T-helper 17 cell (primary cell): ENCODE measurements around the gene BMP10. TPM values are rescaled to one million over a fixed set of nuclear protein-coding genes. Genes with fewer than 3 reads are reported as not detected.

Experiments
- ATAC-seq: fragments of 150-1000 bp; cut with Tn5 transposase; 2 replicates; pipeline ENCODE4 v1.10.0; 2021; ENCODE audit warnings: mild to moderate bottlenecking, moderate library complexity
- DNase-seq, 3 donors: peaks; one replicate each; pipeline versions ENCODE4 v3.0.0 to v3.0.0-alpha.2; 2020 to 2021
- H3K9me3 ChIP-seq: one replicate; pipeline ENCODE4 v1.7.0; 2013; ENCODE audit warnings: low read length, mild to moderate bottlenecking; ENCODE audit not compliant: control insufficient read depth, poor library complexity, severe bottlenecking
- H3K27ac Mint-ChIP-seq: one replicate; pipeline ENCODE4 v1.8.0; 2022; ENCODE audit warnings: mild to moderate bottlenecking, moderate library complexity, mixed read lengths
- H3K27me3 Mint-ChIP-seq: one replicate; pipeline ENCODE4 v1.8.0; 2022; ENCODE audit warnings: mixed read lengths
- H3K36me3 Mint-ChIP-seq: one replicate; pipeline ENCODE4 v1.8.0; 2022; ENCODE audit warnings: low read depth, mixed read lengths
- H3K4me1 Mint-ChIP-seq: one replicate; pipeline ENCODE4 v1.8.0; 2022; ENCODE audit warnings: mild to moderate bottlenecking, mixed read lengths
- H3K4me3 Mint-ChIP-seq: one replicate; pipeline ENCODE4 v1.8.0; 2022; ENCODE audit warnings: mild to moderate bottlenecking, moderate library complexity, mixed read lengths
- total RNA-seq, 4 donors: library from RNA in 2 of 4; stranded (reverse) in 2 of 4; gene quantifications; one replicate each; pipeline ENCODE4 v1.2.3 and lab custom pipeline; 2022 to 2026

Gene BMP10, protein sequence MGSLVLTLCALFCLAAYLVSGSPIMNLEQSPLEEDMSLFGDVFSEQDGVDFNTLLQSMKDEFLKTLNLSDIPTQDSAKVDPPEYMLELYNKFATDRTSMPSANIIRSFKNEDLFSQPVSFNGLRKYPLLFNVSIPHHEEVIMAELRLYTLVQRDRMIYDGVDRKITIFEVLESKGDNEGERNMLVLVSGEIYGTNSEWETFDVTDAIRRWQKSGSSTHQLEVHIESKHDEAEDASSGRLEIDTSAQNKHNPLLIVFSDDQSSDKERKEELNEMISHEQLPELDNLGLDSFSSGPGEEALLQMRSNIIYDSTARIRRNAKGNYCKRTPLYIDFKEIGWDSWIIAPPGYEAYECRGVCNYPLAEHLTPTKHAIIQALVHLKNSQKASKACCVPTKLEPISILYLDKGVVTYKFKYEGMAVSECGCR
- total RNA-seq (not detected), total RNA-seq (lab: John Stamatoyannopoulos, UW) (0 to 0.46 reads per million in 2 donors)

DNA sequence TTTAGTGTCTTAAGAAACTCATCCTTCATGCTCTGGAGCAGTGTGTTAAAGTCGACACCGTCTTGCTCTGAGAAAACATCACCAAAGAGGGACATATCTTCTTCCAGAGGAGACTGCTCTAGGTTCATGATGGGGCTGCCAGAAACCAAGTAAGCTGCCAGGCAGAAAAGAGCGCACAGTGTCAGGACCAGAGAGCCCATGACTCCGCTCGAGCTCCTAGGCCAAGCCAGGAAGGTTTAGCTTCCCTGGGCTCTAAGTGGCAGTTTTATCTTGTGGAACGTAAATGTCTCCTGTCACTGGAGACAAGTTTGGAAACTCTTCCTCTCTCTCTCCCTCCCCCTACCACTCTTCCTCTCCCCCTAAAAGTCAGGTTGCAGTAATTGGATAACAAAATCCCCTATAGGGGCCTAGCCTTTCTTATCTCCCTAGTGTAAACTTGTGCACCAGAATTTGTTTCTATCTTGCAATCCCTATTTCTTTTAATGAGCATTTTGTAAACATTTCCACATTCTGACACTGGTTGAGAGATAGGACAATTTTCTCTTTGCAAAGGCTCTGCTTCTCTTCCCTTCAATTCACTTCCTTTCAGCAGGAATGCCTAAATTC, at the start of gene BMP10:
Gene BMP10 (minus strand): TSS at position 239 of the 606 bp plus-strand sequence. CDS start 39 bp downstream, at position 200.
- Mint-ChIP-seq H3K4me3 (no peak within 1 kb of the TSS), H3K36me3 (no peaks in the 10 kb centered on the region)
- ATAC-seq: no peak

DNA sequence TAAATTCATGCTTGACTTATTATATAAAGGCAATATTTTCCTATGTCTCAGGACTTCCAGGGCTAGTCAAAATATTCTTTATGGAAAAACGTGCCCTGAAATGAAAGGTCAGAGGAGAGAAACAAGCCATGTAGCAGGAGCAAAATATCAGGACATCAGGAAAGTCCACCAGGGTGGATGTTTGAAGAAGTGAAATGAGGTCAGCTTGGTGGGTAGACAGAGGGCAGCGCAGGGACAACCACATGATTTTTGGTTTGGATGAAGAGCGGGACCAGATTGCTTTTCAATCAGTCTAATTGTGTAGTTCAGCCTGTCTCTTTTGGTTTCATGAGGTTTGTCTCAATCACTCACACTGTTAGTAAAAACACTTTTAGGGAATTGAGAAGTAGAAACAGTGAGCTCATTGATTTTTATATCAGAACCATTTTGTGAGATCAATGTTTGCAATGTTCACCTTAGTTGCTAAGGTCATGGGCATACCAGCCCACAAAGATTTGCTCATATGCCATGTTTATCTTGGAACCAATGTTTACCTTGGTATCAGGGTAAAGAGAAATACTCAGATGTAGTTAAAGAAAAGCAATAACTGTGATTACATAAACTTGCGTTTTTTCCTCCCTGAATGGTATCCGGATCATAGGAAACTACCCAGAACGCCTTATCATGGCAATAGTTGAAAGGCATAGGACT, 49.4 kb upstream of the BMP10 start:
- DNase-seq: no peak
- Mint-ChIP-seq H3K4me3 (no peak overlapping the region), H3K36me3 (no peaks in the 10 kb centered on the region), H3K4me1 (no peaks in the 10 kb centered on the region), H3K27me3 (no peaks in the 10 kb centered on the region), H3K27ac (no peak overlapping the region)
- ATAC-seq: no peak
- no peaks in the 10 kb centered on the region for H3K9me3 ChIP-seq

More for the DNA sequence above, at the start of gene BMP10:
- H3K9me3 ChIP-seq: no peaks in the 10 kb centered on the region
- peaks cover 4% of the 10 kb centered on the region for H3K27me3 Mint-ChIP-seq
- no peak for DNase-seq
- H3K27ac Mint-ChIP-seq: no peak within 1 kb of the TSS
- H3K4me1 Mint-ChIP-seq: no peaks in the 10 kb centered on the region

DNA sequence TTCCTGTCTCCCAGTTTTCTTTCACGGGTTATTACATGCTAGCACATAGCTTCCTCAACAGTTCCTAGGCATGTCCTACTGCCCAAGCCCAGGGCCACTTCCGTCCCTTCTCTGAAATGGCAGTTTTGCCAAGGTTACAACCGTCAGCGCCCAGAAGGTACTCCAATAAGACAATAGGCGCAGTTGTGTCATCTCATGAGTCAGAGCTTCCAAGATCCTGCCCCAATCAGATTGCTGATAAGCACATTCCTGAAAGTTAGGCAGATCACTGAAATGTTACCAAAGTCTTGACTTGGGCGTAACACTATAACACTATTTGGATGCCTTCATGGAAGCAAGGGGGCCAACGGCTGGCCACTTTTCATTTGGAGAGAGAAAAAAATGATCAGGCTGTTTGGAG, 47.3 kb upstream of the BMP10 start:
- no peaks in the 10 kb centered on the region for H3K9me3 ChIP-seq
- Mint-ChIP-seq H3K27me3 (no peaks in the 10 kb centered on the region), H3K36me3 (no peaks in the 10 kb centered on the region), H3K4me1 (no peaks in the 10 kb centered on the region), H3K4me3 (no peak overlapping the region), H3K27ac (peak overlapping the region; percentile 27)
- no peak for ATAC-seq
- no peak for DNase-seq

DNA sequence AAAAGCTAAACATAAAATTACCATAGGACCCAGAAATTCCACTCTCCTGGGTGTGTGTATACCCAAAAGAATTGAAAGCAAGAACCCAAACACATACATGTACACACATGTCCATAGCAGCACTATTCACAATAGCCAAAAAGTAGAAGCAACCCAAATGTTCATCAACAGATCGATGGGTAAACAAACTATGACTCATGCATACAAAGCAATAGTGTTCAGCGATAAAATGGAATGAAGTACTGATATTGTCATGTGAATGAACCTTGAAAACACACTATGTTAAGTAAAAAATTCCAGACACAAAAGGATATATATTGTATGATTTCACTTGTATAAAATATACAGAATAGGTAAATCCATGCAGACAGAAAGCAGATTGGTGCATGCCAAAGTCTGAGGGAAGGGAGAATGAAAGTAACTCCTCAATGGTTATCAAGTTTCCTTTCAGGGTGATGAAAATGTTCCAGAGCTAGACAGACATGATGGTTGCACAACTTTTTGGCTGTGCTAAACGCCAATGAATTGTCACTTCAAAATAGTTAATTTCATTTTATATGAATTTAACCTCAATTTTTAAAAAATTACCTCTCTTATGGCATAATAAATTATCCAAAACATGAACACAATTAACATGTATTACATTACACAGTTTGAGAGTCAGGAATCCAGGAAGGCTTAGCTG, 46.0 kb upstream of the BMP10 start:
- no peaks in the 10 kb centered on the region for H3K36me3 Mint-ChIP-seq
- no peak for ATAC-seq
- DNase-seq: no peak
- no peaks in the 10 kb centered on the region for H3K9me3 ChIP-seq
- no peaks in the 10 kb centered on the region for H3K27me3 Mint-ChIP-seq
- H3K27ac Mint-ChIP-seq: no peak overlapping the region
- no peak overlapping the region for H3K4me3 Mint-ChIP-seq
- no peaks in the 10 kb centered on the region for H3K4me1 Mint-ChIP-seq

DNA sequence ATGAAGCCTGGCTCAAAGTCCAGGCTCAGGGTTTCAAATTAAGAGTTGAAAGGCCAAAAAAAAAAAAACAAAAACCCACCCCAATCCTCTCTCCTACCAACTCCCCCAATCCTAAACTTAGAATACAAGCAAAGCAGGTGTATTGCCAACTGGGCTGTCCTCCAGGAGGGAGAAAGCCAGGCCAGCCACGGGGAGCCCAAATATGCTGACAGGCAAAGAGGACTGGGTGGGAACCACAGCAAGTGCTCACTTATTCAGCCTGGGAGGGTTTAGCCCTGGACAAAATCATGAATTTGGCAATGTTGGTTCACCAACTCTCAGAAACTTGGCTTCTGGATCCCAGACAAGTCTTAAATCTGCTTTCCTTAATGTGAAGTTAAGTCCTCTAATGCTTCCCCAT, 45.0 kb upstream of the BMP10 start:
- no peak for DNase-seq
- H3K9me3 ChIP-seq: no peaks in the 10 kb centered on the region
- Mint-ChIP-seq H3K4me3 (no peak overlapping the region), H3K27ac (no peak overlapping the region), H3K4me1 (no peaks in the 10 kb centered on the region), H3K36me3 (no peaks in the 10 kb centered on the region), H3K27me3 (no peaks in the 10 kb centered on the region)
- ATAC-seq: no peak

DNA sequence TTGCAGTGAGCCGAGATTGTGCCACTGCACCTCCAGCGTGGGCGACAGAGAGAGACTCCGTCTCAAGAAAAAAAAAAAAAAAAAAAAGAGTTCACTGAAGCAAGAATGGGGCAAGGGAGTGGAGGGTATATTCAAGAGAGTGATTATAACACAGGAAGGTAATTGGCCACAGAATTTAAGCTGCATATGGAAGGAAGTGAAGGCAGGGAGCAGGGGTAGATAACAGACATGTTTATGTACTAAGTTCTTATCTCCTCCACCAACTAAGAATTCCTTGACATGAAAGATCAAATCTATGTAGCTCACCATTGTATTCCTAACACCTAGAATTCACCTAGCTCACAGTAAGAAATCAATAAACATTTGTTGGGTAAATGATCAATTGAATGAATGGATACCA, 44.2 kb upstream of the BMP10 start:
- no peak for ATAC-seq
- Mint-ChIP-seq H3K27ac (no peak overlapping the region), H3K27me3 (no peaks in the 10 kb centered on the region)

DNA sequence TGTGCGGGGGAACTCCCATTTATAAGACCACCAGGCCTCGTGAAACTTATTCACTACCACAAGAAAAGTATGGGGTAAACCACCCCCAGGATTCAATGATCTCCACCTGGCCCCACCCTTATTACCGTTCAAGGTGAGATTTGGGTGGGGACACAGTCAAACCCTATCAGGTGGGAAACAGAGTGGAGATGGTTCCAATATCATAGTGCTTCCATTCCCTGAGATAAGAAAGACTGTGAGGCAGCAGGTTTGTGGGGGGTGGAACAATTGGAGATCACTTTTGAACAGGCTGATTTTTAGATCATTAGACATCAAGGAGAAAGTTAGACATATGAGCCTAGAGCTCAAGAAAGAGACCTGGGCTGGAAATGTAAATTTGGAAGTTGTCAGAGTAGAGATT, 42.2 kb upstream of the BMP10 start:
- Mint-ChIP-seq H3K36me3 (no peaks in the 10 kb centered on the region), H3K27ac (no peak overlapping the region), H3K4me1 (peaks cover 17% of the 10 kb centered on the region), H3K4me3 (no peak overlapping the region), H3K27me3 (no peaks in the 10 kb centered on the region)
- H3K9me3 ChIP-seq: no peaks in the 10 kb centered on the region
- ATAC-seq: no peak
- no peak for DNase-seq

More for the DNA sequence above, 44.2 kb upstream of the BMP10 start:
- Mint-ChIP-seq H3K4me1 (peaks cover 2% of the 10 kb centered on the region), H3K4me3 (no peak overlapping the region), H3K36me3 (no peaks in the 10 kb centered on the region)
- no peak for DNase-seq
- H3K9me3 ChIP-seq: no peaks in the 10 kb centered on the region

DNA sequence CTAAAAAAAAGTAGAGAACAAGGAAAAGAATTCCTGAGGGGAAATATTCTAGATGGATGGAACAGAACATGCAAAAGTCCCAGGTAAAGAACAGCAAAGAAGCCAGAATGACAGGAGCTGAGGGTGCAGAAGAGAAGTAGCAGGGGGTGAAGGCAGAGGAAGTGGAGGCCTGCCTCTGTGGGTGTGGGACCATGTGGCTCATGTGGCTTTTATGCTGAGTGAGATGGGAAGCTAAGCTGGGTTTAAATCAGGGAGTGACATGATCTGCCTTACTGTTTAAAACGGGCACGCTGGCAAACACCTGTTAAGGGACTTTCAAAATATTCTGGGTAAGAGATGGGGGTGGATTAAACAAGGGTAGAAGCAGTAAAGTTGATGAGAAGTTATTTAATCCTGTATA, 41.5 kb upstream of the BMP10 start:
- no peaks in the 10 kb centered on the region for H3K27me3 Mint-ChIP-seq
- H3K9me3 ChIP-seq: no peaks in the 10 kb centered on the region
- DNase-seq (peak in 1 of 3 donors; percentile 18), ATAC-seq (peak; percentile 28)
- no peaks in the 10 kb centered on the region for H3K36me3 Mint-ChIP-seq
- no peak overlapping the region for H3K27ac Mint-ChIP-seq
- no peak overlapping the region for H3K4me3 Mint-ChIP-seq
- H3K4me1 Mint-ChIP-seq: peaks cover 22% of the 10 kb centered on the region

DNA sequence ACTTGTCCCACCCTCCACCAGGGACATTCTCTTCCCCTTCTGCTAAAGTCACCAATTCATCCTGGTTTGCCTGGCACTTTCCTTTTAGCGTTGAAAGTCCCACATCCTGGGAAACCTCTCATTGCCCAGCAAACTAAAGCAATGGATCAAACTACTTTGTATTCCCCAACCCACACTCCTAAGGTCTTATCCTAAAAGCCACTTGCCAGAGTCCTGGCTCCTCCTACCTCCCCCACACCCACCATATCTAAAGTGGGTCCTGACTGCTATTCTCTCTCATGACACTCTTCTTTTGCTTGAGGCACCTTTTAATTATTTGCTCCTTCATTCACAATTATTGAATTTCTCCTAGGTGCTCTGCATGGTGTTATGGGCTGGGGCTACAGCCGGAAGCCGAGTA, 40.9 kb upstream of the BMP10 start:
- Mint-ChIP-seq H3K27ac (no peak overlapping the region), H3K4me1 (peaks cover 26% of the 10 kb centered on the region), H3K36me3 (no peaks in the 10 kb centered on the region), H3K27me3 (no peaks in the 10 kb centered on the region), H3K4me3 (no peak overlapping the region)
- ATAC-seq (no peak), DNase-seq (no peak)
- no peaks in the 10 kb centered on the region for H3K9me3 ChIP-seq

DNA sequence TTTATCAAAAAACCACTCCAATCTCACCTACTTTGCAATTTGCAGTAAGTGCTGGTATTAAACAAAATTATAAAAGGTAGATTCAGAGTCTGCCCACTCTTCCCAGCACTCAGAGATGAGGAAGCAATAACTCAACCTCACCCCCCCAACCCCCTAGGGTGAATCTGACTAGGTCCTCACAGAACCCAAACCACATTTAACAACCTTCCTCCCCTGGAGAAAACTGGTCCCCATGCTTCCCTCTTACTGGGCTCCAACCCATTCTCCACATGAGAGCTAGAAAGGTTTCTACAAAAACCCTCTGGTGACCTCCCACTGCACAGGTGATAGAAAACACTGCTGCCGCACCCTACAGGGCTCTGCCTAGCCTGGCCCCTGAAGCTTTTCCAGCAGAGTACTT, 40.5 kb upstream of the BMP10 start:
- Mint-ChIP-seq H3K36me3 (no peaks in the 10 kb centered on the region), H3K4me3 (no peak overlapping the region), H3K27ac (no peak overlapping the region), H3K27me3 (no peaks in the 10 kb centered on the region), H3K4me1 (peaks cover 26% of the 10 kb centered on the region)
- DNase-seq: no peak
- H3K9me3 ChIP-seq: no peaks in the 10 kb centered on the region
- no peak for ATAC-seq

DNA sequence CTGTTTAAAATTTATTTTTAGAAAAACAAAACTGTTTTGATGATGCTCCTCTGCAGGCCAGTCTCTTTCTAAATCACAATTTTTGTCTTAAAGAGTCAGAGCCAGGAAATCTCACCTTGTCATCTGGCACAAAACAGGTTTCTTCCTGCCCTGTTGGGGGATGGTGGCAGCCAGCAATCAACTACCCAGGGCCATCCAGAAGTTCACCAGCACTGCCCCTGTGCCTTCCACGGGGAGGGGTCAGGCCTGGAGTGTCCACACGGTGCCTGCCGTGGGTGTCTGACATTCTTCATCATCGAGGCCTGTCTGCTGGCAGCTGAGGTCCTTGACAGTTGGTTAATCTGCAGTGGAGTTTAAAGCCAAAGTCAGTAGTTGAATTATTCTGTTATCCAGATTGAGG, 40.0 kb upstream of the BMP10 start:
- H3K4me3 Mint-ChIP-seq: no peak overlapping the region
- no peaks in the 10 kb centered on the region for H3K27me3 Mint-ChIP-seq
- DNase-seq: no peak
- no peak for ATAC-seq
- no peaks in the 10 kb centered on the region for H3K9me3 ChIP-seq
- H3K36me3 Mint-ChIP-seq: no peaks in the 10 kb centered on the region
- H3K27ac Mint-ChIP-seq: no peak overlapping the region
- H3K4me1 Mint-ChIP-seq: peaks cover 26% of the 10 kb centered on the region

DNA sequence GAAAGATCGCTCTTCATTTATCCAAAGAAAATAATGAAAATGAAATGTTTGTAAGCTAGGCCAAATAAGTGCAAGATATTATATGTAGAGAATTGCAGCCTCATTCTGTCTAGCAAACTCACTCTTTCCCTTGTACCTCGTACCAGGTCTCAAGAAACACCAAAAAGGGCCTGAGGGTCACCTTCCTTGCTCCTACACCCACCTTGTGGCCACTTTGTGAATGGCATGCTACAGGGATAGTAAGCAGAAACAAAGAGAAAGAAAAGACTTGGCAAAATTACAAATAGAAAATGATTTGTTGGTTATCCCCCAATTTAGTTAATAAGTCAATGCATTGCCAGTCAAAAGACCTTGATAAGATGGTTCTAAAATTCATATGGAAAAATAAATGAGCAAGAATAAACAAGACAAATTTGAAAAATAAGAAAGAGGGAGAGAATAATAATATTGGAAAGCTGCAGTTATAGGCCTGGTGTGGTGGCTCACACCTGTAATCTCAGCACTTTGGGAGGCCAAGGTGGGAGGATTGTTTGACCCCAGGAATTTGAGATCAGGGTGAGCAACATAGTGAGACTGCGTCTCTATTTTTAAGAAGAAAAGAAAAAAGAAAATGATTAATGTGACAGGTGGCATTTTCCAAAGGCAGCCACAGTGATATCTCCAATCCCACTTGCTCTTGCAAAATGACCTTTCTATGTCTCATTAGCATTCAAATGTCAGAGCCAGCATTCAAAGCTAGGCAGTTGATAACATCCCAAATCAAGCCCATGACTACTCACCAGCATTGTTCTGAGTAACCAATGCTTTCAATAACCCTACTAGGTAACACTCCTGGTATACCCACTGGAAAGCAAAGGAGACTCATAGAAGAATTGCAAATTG, 38.8 kb upstream of the BMP10 start:
- H3K27ac Mint-ChIP-seq: peak overlapping the region; percentile 85
- peak; percentile 29 to 55 (median 35) for DNase-seq

More for the DNA sequence above, 38.8 kb upstream of the BMP10 start:
- peak overlapping the region; percentile 31 for H3K4me3 Mint-ChIP-seq
- H3K9me3 ChIP-seq: no peaks in the 10 kb centered on the region
- no peaks in the 10 kb centered on the region for H3K36me3 Mint-ChIP-seq
- peaks cover 30% of the 10 kb centered on the region for H3K4me1 Mint-ChIP-seq
- H3K27me3 Mint-ChIP-seq: no peaks in the 10 kb centered on the region
- no peak for ATAC-seq
